Measurements from ENCODE around the gene RBM15.
A peak's percentile ranks its signal among the peaks of the same experiment; 100 is the strongest.

RBM15 gene

GRCh38 chr1:110356379-110356778 is 17.2 kb downstream of the RBM15 start:
- Histone ChIP-seq H3K4me1 (ENCODE audit: insufficient read depth, low read length) (peaks cover 18% of the 10 kb centered on the region), H4K20me1 (ENCODE audit: insufficient read depth, low read length) (peaks cover 53% of the 10 kb centered on the region), H3K79me2 (ENCODE audit: insufficient read depth, low read length) (peaks cover 100% of the 10 kb centered on the region), H3K9ac (ENCODE audit: low read depth, low read length) (no peak overlapping the region), H3K9me3 (ENCODE audit: insufficient read depth, low read length, severe bottlenecking) (no peaks in the 10 kb centered on the region), H3K27ac (ENCODE audit: low read length) (no peak overlapping the region), H3K4me3 (ENCODE audit: low read depth in 1 of 2, low read length in 2 of 2) (no peak overlapping the region), H3K27me3 (ENCODE audit: insufficient read depth, low read length, poor library complexity) (no peaks in the 10 kb centered on the region), H2AFZ (ENCODE audit: low read depth, low read length) (no peak overlapping the region), H3K4me2 (ENCODE audit: insufficient read depth, low read length) (0 out of 2 replicates have a peak overlapping the region, but pooled peaks have one; percentile 16), H3K36me3 (ENCODE audit: insufficient read depth, low read length) (peaks cover 85% of the 10 kb centered on the region)
- TF ChIP-seq EZH2 (IDR thresholded peaks at IDR 0.05; ENCODE audit: borderline replicate concordance, low read depth, low read length, severe bottlenecking): no peak
- TF ChIP-seq, protein P1, sequence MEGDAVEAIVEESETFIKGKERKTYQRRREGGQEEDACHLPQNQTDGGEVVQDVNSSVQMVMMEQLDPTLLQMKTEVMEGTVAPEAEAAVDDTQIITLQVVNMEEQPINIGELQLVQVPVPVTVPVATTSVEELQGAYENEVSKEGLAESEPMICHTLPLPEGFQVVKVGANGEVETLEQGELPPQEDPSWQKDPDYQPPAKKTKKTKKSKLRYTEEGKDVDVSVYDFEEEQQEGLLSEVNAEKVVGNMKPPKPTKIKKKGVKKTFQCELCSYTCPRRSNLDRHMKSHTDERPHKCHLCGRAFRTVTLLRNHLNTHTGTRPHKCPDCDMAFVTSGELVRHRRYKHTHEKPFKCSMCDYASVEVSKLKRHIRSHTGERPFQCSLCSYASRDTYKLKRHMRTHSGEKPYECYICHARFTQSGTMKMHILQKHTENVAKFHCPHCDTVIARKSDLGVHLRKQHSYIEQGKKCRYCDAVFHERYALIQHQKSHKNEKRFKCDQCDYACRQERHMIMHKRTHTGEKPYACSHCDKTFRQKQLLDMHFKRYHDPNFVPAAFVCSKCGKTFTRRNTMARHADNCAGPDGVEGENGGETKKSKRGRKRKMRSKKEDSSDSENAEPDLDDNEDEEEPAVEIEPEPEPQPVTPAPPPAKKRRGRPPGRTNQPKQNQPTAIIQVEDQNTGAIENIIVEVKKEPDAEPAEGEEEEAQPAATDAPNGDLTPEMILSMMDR (IDR thresholded peaks at IDR 0.05; ENCODE audit: borderline replicate concordance, extremely low read depth, low read length, poor library complexity, severe bottlenecking): no peak
- DNase-seq (no peak), ATAC-seq (ENCODE audit: insufficient read depth, low read depth) (no peak)

DNA sequence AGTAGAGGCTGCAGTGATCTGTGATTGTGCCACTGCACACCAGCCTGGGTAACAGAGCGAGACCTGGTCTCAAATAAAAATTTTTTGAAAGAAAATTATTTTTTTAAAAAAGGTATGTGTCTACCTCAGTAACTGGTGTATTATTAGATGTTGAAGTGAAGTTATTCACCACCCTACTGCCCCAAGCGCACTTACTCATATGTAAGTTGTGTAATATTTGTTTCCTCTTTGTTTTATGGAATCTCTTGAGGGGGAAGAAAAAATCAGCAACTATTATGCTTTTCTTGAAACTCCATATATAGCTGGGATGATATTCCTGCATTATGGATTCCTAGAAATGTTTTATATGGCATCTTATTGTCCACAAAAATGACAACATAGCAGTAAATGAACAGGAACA is 21.3 kb downstream of the RBM15 start:
- Histone ChIP-seq H3K4me2 (ENCODE audit: insufficient read depth, low read length) (no peak overlapping the region), H3K27me3 (ENCODE audit: insufficient read depth, low read length, poor library complexity) (no peaks in the 10 kb centered on the region), H4K20me1 (ENCODE audit: insufficient read depth, low read length) (peaks cover 46% of the 10 kb centered on the region), H3K9ac (ENCODE audit: low read depth, low read length) (no peak overlapping the region), H3K4me1 (ENCODE audit: insufficient read depth, low read length) (0 out of 2 replicates have a peak, but pooled peaks cover 4% of the 10 kb centered on the region), H2AFZ (ENCODE audit: low read depth, low read length) (no peak overlapping the region), H3K4me3 (ENCODE audit: low read depth in 1 of 2, low read length in 2 of 2) (no peak overlapping the region), H3K36me3 (ENCODE audit: insufficient read depth, low read length) (peaks cover 89% of the 10 kb centered on the region), H3K79me2 (ENCODE audit: insufficient read depth, low read length) (peaks cover 94% of the 10 kb centered on the region), H3K27ac (ENCODE audit: low read length) (no peak overlapping the region), H3K9me3 (ENCODE audit: insufficient read depth, low read length, severe bottlenecking) (no peaks in the 10 kb centered on the region)
- TF ChIP-seq, protein P1 (IDR thresholded peaks at IDR 0.05; ENCODE audit: borderline replicate concordance, extremely low read depth, low read length, poor library complexity, severe bottlenecking): no peak
- no peak for TF ChIP-seq EZH2 (IDR thresholded peaks at IDR 0.05; ENCODE audit: borderline replicate concordance, low read depth, low read length, severe bottlenecking)
- ATAC-seq (ENCODE audit: insufficient read depth, low read depth): no peak
- no peak for DNase-seq

DNA sequence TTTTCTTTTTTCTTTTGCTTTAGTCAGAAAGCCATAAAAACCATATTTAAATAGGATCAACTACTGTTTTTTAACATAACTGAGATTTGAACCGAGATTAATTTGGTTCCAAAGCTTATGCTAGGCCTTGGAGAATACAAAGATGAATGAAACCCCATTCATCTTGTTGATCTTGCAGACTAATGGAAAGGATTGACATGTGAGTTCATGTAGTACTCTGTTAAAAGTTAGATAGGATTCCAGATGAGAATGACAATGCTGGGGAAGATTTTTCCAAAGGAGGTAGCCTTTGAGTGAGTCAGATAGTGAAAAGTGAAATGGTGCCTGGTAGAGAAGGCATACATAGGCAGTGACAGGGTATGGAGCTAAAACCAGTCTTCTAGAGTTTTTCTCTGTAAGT is 22.7 kb downstream of the RBM15 start:
- Histone ChIP-seq H3K4me1 (ENCODE audit: insufficient read depth, low read length) (0 out of 2 replicates have a peak, but pooled peaks cover 4% of the 10 kb centered on the region), H2AFZ (ENCODE audit: low read depth, low read length) (no peak overlapping the region), H3K4me2 (ENCODE audit: insufficient read depth, low read length) (no peak overlapping the region), H3K27me3 (ENCODE audit: insufficient read depth, low read length, poor library complexity) (no peaks in the 10 kb centered on the region), H3K4me3 (ENCODE audit: low read depth in 1 of 2, low read length in 2 of 2) (no peak overlapping the region), H3K9me3 (ENCODE audit: insufficient read depth, low read length, severe bottlenecking) (no peaks in the 10 kb centered on the region), H4K20me1 (ENCODE audit: insufficient read depth, low read length) (peaks cover 43% of the 10 kb centered on the region), H3K79me2 (ENCODE audit: insufficient read depth, low read length) (peaks cover 93% of the 10 kb centered on the region), H3K9ac (ENCODE audit: low read depth, low read length) (no peak overlapping the region), H3K36me3 (ENCODE audit: insufficient read depth, low read length) (peaks cover 87% of the 10 kb centered on the region), H3K27ac (ENCODE audit: low read length) (no peak overlapping the region)
- DNase-seq (no peak), ATAC-seq (ENCODE audit: insufficient read depth, low read depth) (no peak)
- TF ChIP-seq, protein P1 (IDR thresholded peaks at IDR 0.05; ENCODE audit: borderline replicate concordance, extremely low read depth, low read length, poor library complexity, severe bottlenecking): no peak
- TF ChIP-seq EZH2 (IDR thresholded peaks at IDR 0.05; ENCODE audit: borderline replicate concordance, low read depth, low read length, severe bottlenecking): no peak

- no peaks in the 10 kb centered on the region for H3K4me1 ChIP-seq (ENCODE audit: insufficient read depth, low read length)
- H3K27ac ChIP-seq (ENCODE audit: low read length): no peak overlapping the region
- no peak for ATAC-seq (ENCODE audit: insufficient read depth, low read depth)
- no peak for DNase-seq
- H3K27me3 ChIP-seq (ENCODE audit: insufficient read depth, low read length, poor library complexity): no peaks in the 10 kb centered on the region
- no peak overlapping the region for H2AFZ ChIP-seq (ENCODE audit: low read depth, low read length)
- peaks cover 89% of the 10 kb centered on the region for H3K79me2 ChIP-seq (ENCODE audit: insufficient read depth, low read length)
- H3K4me2 ChIP-seq (ENCODE audit: insufficient read depth, low read length): no peak overlapping the region
- peaks cover 33% of the 10 kb centered on the region; the same call in 1 of the 2 replicates for H4K20me1 ChIP-seq (ENCODE audit: insufficient read depth, low read length)
- no peak for TF ChIP-seq EZH2 (IDR thresholded peaks at IDR 0.05; ENCODE audit: borderline replicate concordance, low read depth, low read length, severe bottlenecking)
- TF ChIP-seq, protein P1 (IDR thresholded peaks at IDR 0.05; ENCODE audit: borderline replicate concordance, extremely low read depth, low read length, poor library complexity, severe bottlenecking): no peak
- H3K9me3 ChIP-seq (ENCODE audit: insufficient read depth, low read length, severe bottlenecking): no peaks in the 10 kb centered on the region
- H3K4me3 ChIP-seq (ENCODE audit: low read depth in 1 of 2, low read length in 2 of 2): no peak overlapping the region
- H3K36me3 ChIP-seq (ENCODE audit: insufficient read depth, low read length): peaks cover 78% of the 10 kb centered on the region
- H3K9ac ChIP-seq (ENCODE audit: low read depth, low read length): no peak overlapping the region
Observed at GRCh38 chr1:110364221-110364620, 25.0 kb downstream of the RBM15 start.

All from DND-41 (cell line).